Body of pancreas (tissue), 4 donors: ENCODE measurements around the gene EGLN1. TPM values are rescaled to one million over a fixed set of nuclear protein-coding genes. Genes with fewer than 3 reads are reported as not detected.

Source experiments
- ATAC-seq: fragments of 150-250 bp; one replicate; pipeline ENCODE4 v1.9.1; 2016
- DNase-seq, 4 donors: peaks; one replicate each; pipeline ENCODE4 v3.0.0-alpha.2; 2019
- H3K27ac ChIP-seq, 4 donors: fragments of 200-600 bp; sonication (generic); 1 replicate in 3 of 4; 2 replicates in 1 of 4; pipeline versions ENCODE4 v1.5.1 to v1.6.1; 2016 to 2019; ENCODE audit warnings: mild to moderate bottlenecking in 1 of 4, mixed read lengths in 1 of 4, moderate library complexity in 1 of 4
- H3K27me3 ChIP-seq, 2 donors: fragments of 200-600 bp; sonication (generic); one replicate each; pipeline ENCODE4 v1.6.0; 2016; ENCODE audit warnings: mild to moderate bottlenecking in 1 of 2
- H3K36me3 ChIP-seq, 2 donors: fragments of 200-600 bp; sonication (generic); replicated peaks in 1 of 2; 2 replicates each; pipeline ENCODE4 v1.5.1; 2016; ENCODE audit warnings: low read depth in 2 of 2; ENCODE audit not compliant: insufficient read depth in 1 of 2
- H3K4me1 ChIP-seq: fragments of 200-600 bp; sonication (generic); one replicate; pipeline ENCODE4 v1.6.0; 2016
- H3K4me3 ChIP-seq, 2 donors: fragments of 200-600 bp; sonication (generic); 1 replicate in 1 of 2; 2 replicates in 1 of 2; pipeline ENCODE4 v1.5.1; 2016 to 2019
- H3K9me3 ChIP-seq, 3 donors: fragments of 200-600 bp; sonication (generic); 1 replicate in 2 of 3; 2 replicates in 1 of 3; pipeline ENCODE4 v1.5.1; 2016
- CTCF ChIP-seq, 7 experiments: fragments of 450-650 bp in 4 of 7; fragments of 200-600 bp in 3 of 7; sonication (generic) in 3 of 7; IDR thresholded peaks; one replicate each; pipeline ENCODE4 v1.5.1; 2016 to 2019; ENCODE audit warnings: antibody characterized with exemption in 7 of 7
- POLR2A ChIP-seq, 3 donors: fragments of 450-650 bp; IDR thresholded peaks; one replicate each; pipeline ENCODE4 v1.6.1; 2016; ENCODE audit warnings: antibody characterized with exemption in 3 of 3, mild to moderate bottlenecking in 2 of 3
- WGBS, 2 donors: methylation state at CpG; one replicate each; pipeline ENCODE4 v1.1.5; 2017; 5-methylcytosine and 5-hydroxymethylcytosine counted together
- intact Hi-C: fragments of 100-400 bp; cut with DNase I; formaldehyde crosslinking; loops from one replicate; pipeline ENCODE4 v1.15.1; 2023
- total RNA-seq, 2 donors: library from RNA; depleted of rRNA; stranded (reverse); fragments of >200 nt; gene quantifications; one replicate each; pipeline ENCODE4 v1.1.0, GENCODE V29; 2016

Gene EGLN1
- total RNA-seq, 2 donors from 2014 or later, result 37.6 to 42.2 TPM

DNA sequence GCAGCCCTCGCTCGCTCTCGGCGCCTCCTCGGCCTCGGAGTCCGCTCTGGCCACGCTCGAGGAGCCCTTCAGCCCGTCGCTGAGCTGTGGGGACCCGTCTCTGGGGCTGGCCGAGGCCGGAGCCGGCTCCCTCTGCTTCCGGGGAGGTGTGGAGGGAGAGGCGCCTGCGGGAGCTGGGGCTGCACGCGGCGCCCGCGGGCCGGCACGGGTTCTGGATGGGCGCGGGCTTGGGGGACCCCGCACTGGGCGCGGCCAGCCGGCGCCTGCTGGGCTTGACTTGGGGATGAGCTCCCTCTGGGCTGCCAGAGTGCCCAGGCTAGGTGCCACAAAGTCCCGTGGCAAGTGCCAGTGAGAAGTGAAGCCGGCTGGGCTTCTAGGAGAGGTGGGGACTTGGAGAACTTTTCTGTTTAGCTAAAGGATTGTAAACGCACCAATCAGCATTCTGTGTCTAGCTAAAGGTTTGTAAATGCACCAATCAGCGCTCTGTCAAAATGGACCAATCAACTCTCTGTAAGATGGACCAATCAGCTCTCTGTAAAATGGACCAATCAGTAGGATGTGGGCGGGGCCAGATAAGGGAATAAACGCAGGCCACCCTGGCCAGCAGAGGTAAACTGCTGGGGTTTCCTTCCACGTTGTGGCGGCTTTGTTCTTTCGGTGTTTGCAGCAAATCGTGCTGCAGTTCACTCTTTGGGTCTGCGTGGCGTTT lies 104.6 kb downstream of the EGLN1 start:
- DNase-seq, result no peak
- Histone ChIP-seq H3K4me1 (no peaks in the 10 kb centered on the region), H3K27ac (no peak overlapping the region), H3K9me3 (no peaks in the 10 kb centered on the region), H3K4me3 (no peak overlapping the region), H3K36me3 (no peaks in the 10 kb centered on the region), H3K27me3 (no peaks in the 10 kb centered on the region)
- intact Hi-C loops, result no loop called here
- no peak for ATAC-seq
- TF ChIP-seq CTCF (IDR thresholded peaks at IDR 0.05) (no peak), POLR2A (IDR thresholded peaks at IDR 0.05) (no peak)
- 91 to 93% methylated on average over 25 to 44 of the region's 44 CpGs for WGBS, 2 donors

DNA sequence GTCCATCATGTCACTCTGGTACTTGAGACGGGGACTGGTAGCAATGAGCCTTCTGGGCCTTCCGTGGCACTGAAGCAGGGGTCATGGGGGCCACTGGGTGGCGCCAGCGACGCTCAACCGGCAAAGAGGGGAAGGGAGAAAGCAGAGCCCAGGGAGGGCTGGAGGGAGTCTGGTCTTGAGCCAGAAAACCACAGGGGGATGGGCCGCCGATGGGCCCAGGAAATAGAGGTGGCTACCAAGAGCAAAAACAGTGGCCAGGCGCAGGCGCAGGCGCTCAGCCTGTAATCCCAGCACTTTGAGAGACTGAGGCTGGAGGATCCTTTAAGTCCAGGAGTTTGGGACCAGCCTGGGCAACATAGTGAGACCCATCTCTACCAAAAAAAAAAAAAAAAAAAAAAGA lies 106.2 kb downstream of the EGLN1 start:
- DNase-seq (peak; percentile 17 to 50 (median 27)), ATAC-seq (peak; percentile 50)
- Histone ChIP-seq H3K27me3 (no peaks in the 10 kb centered on the region), H3K27ac (no peak overlapping the region), H3K36me3 (no peaks in the 10 kb centered on the region), H3K4me3 (no peak overlapping the region), H3K4me1 (no peaks in the 10 kb centered on the region), H3K9me3 (no peaks in the 10 kb centered on the region)
- TF ChIP-seq POLR2A (IDR thresholded peaks at IDR 0.05), result no peak
- peak; percentile 31 to 54 (median 44) for TF ChIP-seq CTCF (IDR thresholded peaks at IDR 0.05)
- intact Hi-C loops, result no loop called here
- WGBS, 2 donors, result 37 to 42% methylated on average over 11 of the region's 11 CpGs

Other genes with a start within 250 kb of the EGLN1 start
- 10 to 100 TPM; 18.1 to 27.0 TPM for gene GNPAT, start 181.1 kb downstream of the EGLN1 start, total RNA-seq
- gene EXOC8, start 84.4 kb downstream of the EGLN1 start, total RNA-seq, result 10 to 100 TPM; 10.6 to 12.9 TPM
- gene SPRTN, start 84.0 kb downstream of the EGLN1 start, total RNA-seq, result 10 to 100 TPM; 10.9 to 11.2 TPM
- 10 to 100 TPM in 1 of 2 donors, 1 to 10 TPM in 1; 4.0 to 11.9 TPM for gene TSNAX, start 106.4 kb upstream of the EGLN1 start, total RNA-seq
- 1 to 10 TPM; 2.3 to 7.0 TPM for gene DISC1, start 204.5 kb upstream of the EGLN1 start, total RNA-seq